Osteoblast (primary cell): ENCODE measurements around the gene C1QTNF2. TPM values are rescaled to one million over a fixed set of nuclear protein-coding genes. Genes with fewer than 3 reads are reported as not detected.

Experiments
- DNase-seq: peaks from one replicate; pipeline ENCODE4 v3.0.0; 2011; ENCODE audit warnings: low spot score, mixed read lengths; ENCODE audit not compliant: insufficient read length; ENCODE audit errors: missing footprints
- H2AFZ ChIP-seq: 2 replicates; pipeline ENCODE4 v1.6.0; 2011; ENCODE audit warnings: mild to moderate bottlenecking, low read length
- H3K27ac ChIP-seq: 2 replicates; pipeline ENCODE4 v1.5.1; 2011; ENCODE audit warnings: mild to moderate bottlenecking, low read depth, low read length, moderate library complexity
- H3K27me3 ChIP-seq: 2 replicates; pipeline ENCODE4 v1.6.0; 2012; ENCODE audit warnings: mild to moderate bottlenecking, control low read depth, inconsistent platforms, low read length, moderate library complexity; ENCODE audit not compliant: insufficient read depth
- H3K36me3 ChIP-seq: 2 replicates; pipeline ENCODE4 v1.5.1; 2011; ENCODE audit warnings: mild to moderate bottlenecking, low read length, control low read depth, moderate library complexity; ENCODE audit not compliant: insufficient read depth
- H3K4me1 ChIP-seq: 2 replicates; pipeline ENCODE4 v1.5.1; 2011; ENCODE audit warnings: mild to moderate bottlenecking, low read length, control low read depth, moderate library complexity; ENCODE audit not compliant: insufficient read depth
- H3K4me2 ChIP-seq: 2 replicates; pipeline ENCODE4 v1.6.0; 2011; ENCODE audit warnings: mild to moderate bottlenecking, low read length; ENCODE audit not compliant: insufficient read depth
- H3K4me3 ChIP-seq: fragments of 200-600 bp; sonication (generic); 3 replicates; pipeline ENCODE4 v1.5.1; 2012; ENCODE audit warnings: mild to moderate bottlenecking, low read length, inconsistent platforms; ENCODE audit not compliant: insufficient read depth
- H3K79me2 ChIP-seq: 2 replicates; pipeline ENCODE4 v1.6.0; 2012; ENCODE audit warnings: mild to moderate bottlenecking, low read length, control low read depth, inconsistent platforms; ENCODE audit not compliant: insufficient read depth
- H3K9me3 ChIP-seq: 2 replicates; pipeline ENCODE4 v1.5.1; 2011; ENCODE audit warnings: low read depth, low read length, control low read depth
- H4K20me1 ChIP-seq: 2 replicates; pipeline ENCODE4 v1.6.0; 2012; ENCODE audit warnings: mild to moderate bottlenecking, low read length, control low read depth; ENCODE audit not compliant: insufficient read depth
- total RNA-seq: library from RNA; depleted of rRNA; stranded (reverse); fragments of >200 nt; gene quantifications from 2 replicates; pipeline ENCODE4 v1.2.3, GENCODE V29; 2012
- TF ChIP-seq, protein P1 (sequence below): IDR thresholded peaks from 2 replicates; pipeline ENCODE4 v1.5.1; 2011; ENCODE audit warnings: mild to moderate bottlenecking, low read depth, low read length, moderate library complexity; ENCODE audit errors: extremely low read depth

The C1QTNF2 gene
- total RNA-seq, 1 donor: under 0.01 TPM

DNA sequence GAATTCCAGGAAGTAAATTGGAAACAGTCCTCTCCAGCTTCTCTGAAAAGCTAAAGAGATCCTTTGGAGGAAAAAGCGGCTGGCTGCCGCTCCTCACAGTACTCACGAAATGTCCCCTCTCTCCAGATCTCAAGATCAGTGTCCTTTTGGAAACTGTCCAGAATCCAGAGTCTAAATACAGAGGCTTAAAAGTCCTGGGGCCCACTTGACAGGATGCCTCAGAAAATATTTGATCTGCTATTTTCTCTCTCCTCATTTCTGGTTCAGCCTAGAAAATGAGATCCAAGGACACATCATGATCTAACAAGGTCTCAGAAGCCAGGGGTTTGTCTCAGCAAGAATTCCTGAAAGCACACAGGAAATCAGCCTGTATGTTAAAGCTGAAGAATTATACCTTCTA, 7.2 kb downstream of the C1QTNF2 start:
- TF ChIP-seq, protein P1, sequence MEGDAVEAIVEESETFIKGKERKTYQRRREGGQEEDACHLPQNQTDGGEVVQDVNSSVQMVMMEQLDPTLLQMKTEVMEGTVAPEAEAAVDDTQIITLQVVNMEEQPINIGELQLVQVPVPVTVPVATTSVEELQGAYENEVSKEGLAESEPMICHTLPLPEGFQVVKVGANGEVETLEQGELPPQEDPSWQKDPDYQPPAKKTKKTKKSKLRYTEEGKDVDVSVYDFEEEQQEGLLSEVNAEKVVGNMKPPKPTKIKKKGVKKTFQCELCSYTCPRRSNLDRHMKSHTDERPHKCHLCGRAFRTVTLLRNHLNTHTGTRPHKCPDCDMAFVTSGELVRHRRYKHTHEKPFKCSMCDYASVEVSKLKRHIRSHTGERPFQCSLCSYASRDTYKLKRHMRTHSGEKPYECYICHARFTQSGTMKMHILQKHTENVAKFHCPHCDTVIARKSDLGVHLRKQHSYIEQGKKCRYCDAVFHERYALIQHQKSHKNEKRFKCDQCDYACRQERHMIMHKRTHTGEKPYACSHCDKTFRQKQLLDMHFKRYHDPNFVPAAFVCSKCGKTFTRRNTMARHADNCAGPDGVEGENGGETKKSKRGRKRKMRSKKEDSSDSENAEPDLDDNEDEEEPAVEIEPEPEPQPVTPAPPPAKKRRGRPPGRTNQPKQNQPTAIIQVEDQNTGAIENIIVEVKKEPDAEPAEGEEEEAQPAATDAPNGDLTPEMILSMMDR: no peak
- Histone ChIP-seq H3K4me1 (no peaks in the 10 kb centered on the region), H3K4me3 (no peak overlapping the region), H3K9me3 (no peaks in the 10 kb centered on the region), H3K27ac (no peak overlapping the region), H2AFZ (peak overlapping the region; percentile 31), H3K79me2 (no peaks in the 10 kb centered on the region), H4K20me1 (no peaks in the 10 kb centered on the region), H3K27me3 (no peaks in the 10 kb centered on the region), H3K4me2 (no peak overlapping the region), H3K36me3 (no peaks in the 10 kb centered on the region)
- DNase-seq: no peak

DNA sequence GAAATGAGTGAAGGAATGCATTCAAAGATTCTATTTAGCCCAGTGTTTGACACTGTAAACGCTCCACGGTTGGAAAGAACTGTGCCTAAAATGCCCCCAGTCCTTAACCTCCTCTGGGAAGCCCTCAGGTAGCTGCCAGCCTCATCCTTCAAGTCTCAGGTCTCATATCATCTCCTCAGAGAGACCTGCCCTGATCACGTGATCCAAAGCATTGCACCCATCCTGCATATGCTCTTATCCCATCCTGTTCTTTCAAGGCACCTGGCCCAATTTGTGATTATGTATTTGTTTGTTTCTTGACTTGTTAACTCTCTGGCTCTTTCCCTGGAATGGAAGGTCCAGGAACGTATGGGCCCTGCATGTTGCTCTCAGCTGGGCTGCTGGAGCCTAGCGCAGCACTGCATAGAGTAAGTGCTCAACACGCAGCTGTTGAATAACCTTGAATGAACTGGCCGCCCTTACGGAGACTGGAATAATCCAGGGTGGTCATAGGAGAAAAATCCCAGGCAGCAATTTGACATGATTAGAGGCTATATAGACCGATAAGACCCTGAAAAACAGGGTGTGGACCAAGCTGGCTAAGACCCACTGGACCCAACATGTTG, 8.7 kb downstream of the C1QTNF2 start:
- DNase-seq: no peak

DNA sequence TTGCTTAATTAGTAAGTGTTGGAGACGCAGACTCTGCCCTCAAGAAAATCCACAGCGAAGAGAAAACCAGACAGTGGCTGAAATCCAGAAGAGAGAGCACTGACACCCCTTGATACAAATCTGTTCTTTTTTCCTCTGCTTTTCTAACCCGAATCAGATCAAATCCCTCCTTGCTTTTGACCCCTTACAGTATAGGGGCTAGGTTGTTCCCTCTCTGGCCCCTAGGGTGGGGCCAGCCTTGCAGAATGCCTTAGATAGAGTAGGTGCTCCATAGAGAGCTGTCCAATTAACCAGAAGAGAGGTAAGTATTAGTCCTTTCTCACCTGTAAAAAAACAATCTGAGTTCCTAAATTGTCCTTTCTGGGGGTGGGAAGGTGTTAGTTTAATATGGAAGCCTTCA, 10.1 kb downstream of the C1QTNF2 start:
- no peak for DNase-seq
- Histone ChIP-seq H3K4me2 (no peak overlapping the region), H3K27ac (no peak overlapping the region), H3K36me3 (no peaks in the 10 kb centered on the region), H3K9me3 (no peaks in the 10 kb centered on the region), H3K79me2 (no peaks in the 10 kb centered on the region), H2AFZ (peak overlapping the region; percentile 58), H3K4me1 (no peaks in the 10 kb centered on the region), H4K20me1 (no peaks in the 10 kb centered on the region), H3K4me3 (no peak overlapping the region), H3K27me3 (no peaks in the 10 kb centered on the region)
- TF ChIP-seq, protein P1: no peak

More for the DNA sequence above, 8.7 kb downstream of the C1QTNF2 start:
- TF ChIP-seq, protein P1: no peak
- H3K79me2 ChIP-seq: no peaks in the 10 kb centered on the region
- no peak overlapping the region for H3K4me2 ChIP-seq
- no peaks in the 10 kb centered on the region for H3K27me3 ChIP-seq
- no peak overlapping the region for H3K27ac ChIP-seq
- no peak overlapping the region for H2AFZ ChIP-seq
- no peaks in the 10 kb centered on the region for H3K36me3 ChIP-seq
- H3K9me3 ChIP-seq: no peaks in the 10 kb centered on the region
- H3K4me1 ChIP-seq: no peaks in the 10 kb centered on the region
- H3K4me3 ChIP-seq: no peak overlapping the region
- no peaks in the 10 kb centered on the region for H4K20me1 ChIP-seq

DNA sequence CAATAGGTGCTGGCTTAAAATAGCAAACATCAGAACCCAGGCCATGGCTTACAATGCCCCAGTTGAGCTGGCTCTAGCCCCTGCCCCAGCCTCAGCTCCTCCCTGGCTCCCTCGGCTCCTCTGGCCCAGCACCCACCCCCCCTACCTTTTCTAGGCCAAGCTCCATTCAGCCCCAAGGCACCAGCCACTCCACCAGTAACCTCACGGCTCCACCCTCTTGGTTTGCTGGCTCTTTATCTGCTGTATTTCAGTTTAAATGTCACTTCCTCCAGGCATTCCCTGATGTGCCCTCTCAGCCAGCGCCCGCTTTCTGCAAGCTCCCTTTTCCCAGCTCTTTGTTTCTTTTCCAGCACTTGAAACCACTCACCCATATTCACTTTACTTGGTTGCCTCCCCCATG, 10.6 kb downstream of the C1QTNF2 start:
- H3K4me2 ChIP-seq: no peak overlapping the region
- no peaks in the 10 kb centered on the region for H3K36me3 ChIP-seq
- DNase-seq: no peak
- H2AFZ ChIP-seq: peak overlapping the region; percentile 58
- no peak overlapping the region for H3K4me3 ChIP-seq
- no peaks in the 10 kb centered on the region for H4K20me1 ChIP-seq
- no peaks in the 10 kb centered on the region for H3K27me3 ChIP-seq
- TF ChIP-seq, protein P1: no peak
- H3K9me3 ChIP-seq: no peaks in the 10 kb centered on the region
- H3K27ac ChIP-seq: no peak overlapping the region
- H3K4me1 ChIP-seq: no peaks in the 10 kb centered on the region
- H3K79me2 ChIP-seq: no peaks in the 10 kb centered on the region
